Endodermal cell (in vitro differentiated cells): ENCODE data around the gene IFI27L1. TPM values are rescaled to one million over a fixed set of nuclear protein-coding genes. Genes with fewer than 3 reads are reported as not detected.
A peak's percentile ranks its signal among the peaks of the same experiment; 100 is the strongest.

ENCODE experiments used
- DNase-seq: peaks from one replicate; pipeline ENCODE4 v3.0.0-alpha.2; 2017
- H3K27ac ChIP-seq: 2 replicates; pipeline ENCODE4 v1.5.1; 2013; ENCODE audit warnings: mild to moderate bottlenecking, low read depth, low read length, moderate library complexity
- H3K27me3 ChIP-seq: 2 replicates; pipeline ENCODE4 v1.6.1; 2013; ENCODE audit warnings: mild to moderate bottlenecking, low read length, moderate library complexity; ENCODE audit not compliant: insufficient read depth, control insufficient read depth, poor library complexity, severe bottlenecking
- H3K36me3 ChIP-seq: 2 replicates; pipeline ENCODE4 v1.7.0; 2013; ENCODE audit warnings: mild to moderate bottlenecking, low read length, moderate library complexity; ENCODE audit not compliant: control insufficient read depth, insufficient read depth
- H3K4me1 ChIP-seq: one replicate; pipeline ENCODE4 v1.7.0; 2013; ENCODE audit warnings: low read length; ENCODE audit not compliant: control insufficient read depth, insufficient read depth
- H3K4me3 ChIP-seq: 2 replicates; pipeline ENCODE4 v1.5.1; 2013; ENCODE audit warnings: mild to moderate bottlenecking, low read length, moderate library complexity
- H3K9ac ChIP-seq: 2 replicates; pipeline ENCODE4 v1.6.1; 2013; ENCODE audit warnings: mild to moderate bottlenecking, low read length, moderate library complexity; ENCODE audit not compliant: poor library complexity, severe bottlenecking; ENCODE audit errors: extremely low read depth
- H3K9me3 ChIP-seq: 2 replicates; pipeline ENCODE4 v1.6.1; 2013; ENCODE audit warnings: mild to moderate bottlenecking, low read length, moderate library complexity; ENCODE audit not compliant: control insufficient read depth
- H3K27ac Mint-ChIP-seq: 2 replicates; pipeline ENCODE4 v1.8.0; 2020; ENCODE audit warnings: mixed read lengths
- H3K27me3 Mint-ChIP-seq: 2 replicates; pipeline ENCODE4 v1.8.0; 2021; ENCODE audit warnings: mild to moderate bottlenecking, mixed read lengths; ENCODE audit not compliant: insufficient read depth
- H3K36me3 Mint-ChIP-seq: 2 replicates; pipeline ENCODE4 v1.8.0; 2020; ENCODE audit warnings: low read depth, mixed read lengths
- H3K4me1 Mint-ChIP-seq: 2 replicates; pipeline ENCODE4 v1.8.0; 2020; ENCODE audit warnings: mixed read lengths
- H3K4me3 Mint-ChIP-seq: 2 replicates; pipeline ENCODE4 v1.8.0; 2020; ENCODE audit warnings: mild to moderate bottlenecking, moderate library complexity, mixed read lengths
- H3K9me3 Mint-ChIP-seq: 2 replicates; pipeline ENCODE4 v1.8.0; 2020; ENCODE audit warnings: mild to moderate bottlenecking, mixed read lengths
- CTCF ChIP-seq: fragments of 200-600 bp; sonication (generic); conservative IDR thresholded peaks from 2 replicates; pipeline ENCODE4 v1.5.0; 2021; ENCODE audit warnings: antibody characterized with exemption, mild to moderate bottlenecking
- WGBS, 2 experiments: methylation state at CpG; one replicate each; pipeline versions ENCODE4 v1.1.5 to v1.1.7; 2013; ENCODE audit warnings: missing lambda C conversion rate in 2 of 2, mixed read lengths in 1 of 2; ENCODE audit not compliant: insufficient coverage in 1 of 2, insufficient read length in 1 of 2; 5-methylcytosine and 5-hydroxymethylcytosine counted together
- total RNA-seq, 2 donors: library from RNA; stranded (reverse); fragmentation: NEBNext Ultra II Directional in 1 of 2; extraction: Animal tissue kit (Norgen Biotek cat#: 25700) in 1 of 2; gene quantifications; 2 replicates in 1 of 2; 3 replicates in 1 of 2; pipeline ENCODE4 v1.2.1, GENCODE V29; 2021

Gene IFI27L1
- total RNA-seq, 2 donors from 2014 or later, result 40.0 to 47.2 TPM

- Histone ChIP-seq H3K9ac (no peak overlapping the region), H3K4me3 (no peak overlapping the region), H3K27me3 (no peaks in the 10 kb centered on the region), H3K36me3 (no peaks in the 10 kb centered on the region), H3K4me1 (no peaks in the 10 kb centered on the region), H3K9me3 (no peaks in the 10 kb centered on the region), H3K27ac (no peak overlapping the region)
- 94 to 95% methylated on average over 7 to 8 of the region's 8 CpGs for WGBS, 2 experiments
- no peak for TF ChIP-seq CTCF
- Mint-ChIP-seq H3K4me1 (peaks cover 4% of the 10 kb centered on the region), H3K4me3 (no peak overlapping the region), H3K36me3 (peaks cover 11% of the 10 kb centered on the region), H3K27me3 (no peaks in the 10 kb centered on the region), H3K27ac (no peak overlapping the region), H3K9me3 (no peaks in the 10 kb centered on the region)
- peak; percentile 32 for DNase-seq
These were observed 21.8 kb downstream of the IFI27L1 start for GRCh38 chr14:94102768-94103482.

GRCh38 chr14:94103554-94104150 lies 22.5 kb downstream of the IFI27L1 start:
- Mint-ChIP-seq H3K36me3 (peaks cover 9% of the 10 kb centered on the region), H3K27ac (no peak overlapping the region), H3K9me3 (no peaks in the 10 kb centered on the region), H3K4me3 (no peak overlapping the region), H3K27me3 (no peaks in the 10 kb centered on the region), H3K4me1 (peaks cover 4% of the 10 kb centered on the region)
- H3K9ac ChIP-seq, result no peak overlapping the region
- WGBS, 2 experiments, result 89 to 90% methylated on average over 3 to 7 of the region's 7 CpGs
- H3K9me3 ChIP-seq, result no peaks in the 10 kb centered on the region
- H3K27me3 ChIP-seq, result no peaks in the 10 kb centered on the region
- H3K27ac ChIP-seq, result no peak overlapping the region
- no peak for TF ChIP-seq CTCF
- no peak for DNase-seq
- no peak overlapping the region for H3K4me3 ChIP-seq
- H3K4me1 ChIP-seq, result no peaks in the 10 kb centered on the region
- H3K36me3 ChIP-seq, result no peaks in the 10 kb centered on the region

GRCh38 chr14:94104731-94105130 lies 23.6 kb downstream of the IFI27L1 start:
- H3K9me3 ChIP-seq, result no peaks in the 10 kb centered on the region
- no peak overlapping the region for H3K4me3 Mint-ChIP-seq
- no peaks in the 10 kb centered on the region for H3K4me1 ChIP-seq
- no peak overlapping the region for H3K9ac ChIP-seq
- no peak for DNase-seq
- WGBS, 2 experiments, result 95 to 98% methylated on average over 5 to 10 of the region's 10 CpGs
- H3K27ac Mint-ChIP-seq, result no peak overlapping the region
- H3K27me3 Mint-ChIP-seq, result no peaks in the 10 kb centered on the region
- H3K4me3 ChIP-seq, result no peak overlapping the region
- H3K27me3 ChIP-seq, result no peaks in the 10 kb centered on the region
- H3K36me3 ChIP-seq, result no peaks in the 10 kb centered on the region
- peaks cover 4% of the 10 kb centered on the region for H3K4me1 Mint-ChIP-seq
- no peak overlapping the region for H3K27ac ChIP-seq
- no peak for TF ChIP-seq CTCF
- H3K9me3 Mint-ChIP-seq, result no peaks in the 10 kb centered on the region
- H3K36me3 Mint-ChIP-seq, result peaks cover 3% of the 10 kb centered on the region
